Progenitor cell of endocrine pancreas (in vitro differentiated cells): ENCODE measurements around the gene DDHD1. TPM values are rescaled to one million over a fixed set of nuclear protein-coding genes. Genes with fewer than 3 reads are reported as not detected.

Source experiments
- DNase-seq: peaks from one replicate; pipeline ENCODE4 v3.0.0; 2021; ENCODE audit warnings: low spot score; ENCODE audit not compliant: unreplicated experiment
- H3K27ac Mint-ChIP-seq: 2 replicates; pipeline ENCODE4 v1.8.0; 2021; ENCODE audit warnings: mild to moderate bottlenecking, moderate library complexity, mixed read lengths
- H3K27me3 Mint-ChIP-seq: 2 replicates; pipeline ENCODE4 v1.8.0; 2021; ENCODE audit warnings: mixed read lengths
- H3K36me3 Mint-ChIP-seq: 2 replicates; pipeline ENCODE4 v1.8.0; 2022; ENCODE audit warnings: mixed read lengths; ENCODE audit not compliant: insufficient read depth
- H3K4me1 Mint-ChIP-seq: 2 replicates; pipeline ENCODE4 v1.8.0; 2021; ENCODE audit warnings: low read depth, mixed read lengths
- H3K4me3 Mint-ChIP-seq: 2 replicates; pipeline ENCODE4 v1.8.0; 2021; ENCODE audit warnings: low read depth, mild to moderate bottlenecking, moderate library complexity, mixed read lengths
- H3K9me3 Mint-ChIP-seq: 2 replicates; pipeline ENCODE4 v1.8.0; 2021; ENCODE audit warnings: low read depth, mixed read lengths
- total RNA-seq: library from RNA; stranded (reverse); gene quantifications from 2 replicates; pipeline ENCODE4 v1.2.1, GENCODE V29; 2021
- TF ChIP-seq, protein P1 (sequence below): fragments of 200-600 bp; sonication (generic); IDR thresholded peaks from one replicate; pipeline ENCODE4 v1.5.0; 2021; ENCODE audit warnings: antibody characterized with exemption, mild to moderate bottlenecking; ENCODE audit not compliant: unreplicated experiment

DDHD1 gene
- total RNA-seq, 1 donor from 2014 or later, result 23.0 TPM

DNA sequence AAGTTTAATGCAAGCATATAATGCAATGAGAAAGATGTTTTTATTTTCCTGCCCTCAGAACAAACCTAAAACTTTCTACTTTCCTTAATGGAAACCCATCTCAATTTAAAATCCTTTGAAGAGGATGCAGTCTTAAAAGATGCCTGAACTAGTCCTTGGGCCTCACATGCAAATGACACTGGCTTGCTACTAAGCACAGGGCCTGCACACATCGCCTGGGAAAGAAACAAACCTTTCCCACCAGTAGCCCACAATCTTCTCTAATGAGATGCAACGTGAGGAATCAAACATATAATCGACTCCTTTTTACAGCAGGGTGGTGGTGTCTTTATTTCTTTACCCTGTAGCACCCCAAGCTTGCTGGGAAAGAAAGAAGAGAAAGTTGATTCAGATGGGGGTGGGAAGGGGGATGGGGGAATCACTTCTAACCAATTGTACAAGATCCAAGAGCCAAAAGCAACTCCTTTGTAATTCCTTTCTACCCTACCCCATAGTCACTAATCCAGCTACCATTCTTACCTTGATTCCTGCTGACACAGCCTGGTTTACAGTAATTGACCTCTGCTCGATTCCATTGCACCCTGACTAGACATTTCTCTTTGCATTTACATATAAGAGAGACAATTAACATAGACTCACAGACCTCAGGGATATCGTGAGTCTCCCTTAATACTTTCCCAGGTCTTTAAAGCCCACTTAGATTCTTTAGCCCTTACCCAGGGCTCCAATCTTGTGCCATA lies 132.8 kb downstream of the DDHD1 start:
- no peaks in the 10 kb centered on the region for H3K9me3 Mint-ChIP-seq
- no peak for DNase-seq
- no peaks in the 10 kb centered on the region for H3K27me3 Mint-ChIP-seq
- H3K4me3 Mint-ChIP-seq, result no peak overlapping the region
- H3K27ac Mint-ChIP-seq, result no peak overlapping the region
- H3K4me1 Mint-ChIP-seq, result no peaks in the 10 kb centered on the region
- no peaks in the 10 kb centered on the region for H3K36me3 Mint-ChIP-seq
- TF ChIP-seq, protein P1, sequence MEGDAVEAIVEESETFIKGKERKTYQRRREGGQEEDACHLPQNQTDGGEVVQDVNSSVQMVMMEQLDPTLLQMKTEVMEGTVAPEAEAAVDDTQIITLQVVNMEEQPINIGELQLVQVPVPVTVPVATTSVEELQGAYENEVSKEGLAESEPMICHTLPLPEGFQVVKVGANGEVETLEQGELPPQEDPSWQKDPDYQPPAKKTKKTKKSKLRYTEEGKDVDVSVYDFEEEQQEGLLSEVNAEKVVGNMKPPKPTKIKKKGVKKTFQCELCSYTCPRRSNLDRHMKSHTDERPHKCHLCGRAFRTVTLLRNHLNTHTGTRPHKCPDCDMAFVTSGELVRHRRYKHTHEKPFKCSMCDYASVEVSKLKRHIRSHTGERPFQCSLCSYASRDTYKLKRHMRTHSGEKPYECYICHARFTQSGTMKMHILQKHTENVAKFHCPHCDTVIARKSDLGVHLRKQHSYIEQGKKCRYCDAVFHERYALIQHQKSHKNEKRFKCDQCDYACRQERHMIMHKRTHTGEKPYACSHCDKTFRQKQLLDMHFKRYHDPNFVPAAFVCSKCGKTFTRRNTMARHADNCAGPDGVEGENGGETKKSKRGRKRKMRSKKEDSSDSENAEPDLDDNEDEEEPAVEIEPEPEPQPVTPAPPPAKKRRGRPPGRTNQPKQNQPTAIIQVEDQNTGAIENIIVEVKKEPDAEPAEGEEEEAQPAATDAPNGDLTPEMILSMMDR, result no peak

DNA sequence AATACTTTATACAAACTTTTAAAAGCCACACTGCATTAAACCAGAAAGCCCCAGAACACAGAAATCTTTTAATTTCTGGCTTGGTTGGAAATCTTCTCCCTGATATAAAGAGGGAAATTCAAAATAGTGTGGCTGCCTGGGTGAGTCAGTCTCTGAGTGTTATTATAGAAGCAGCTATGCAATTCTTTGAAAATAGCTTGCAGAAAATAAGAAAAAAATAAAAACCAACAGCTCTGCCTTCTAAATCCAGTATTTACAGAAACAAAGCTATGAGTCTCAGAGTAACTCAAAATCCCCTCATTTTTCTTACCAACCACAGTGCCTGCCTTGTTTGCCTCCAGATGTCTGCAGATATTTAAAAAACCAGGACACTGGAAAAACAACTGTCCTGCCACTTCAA lies 133.7 kb downstream of the DDHD1 start:
- DNase-seq, result no peak
- Mint-ChIP-seq H3K4me1 (no peaks in the 10 kb centered on the region), H3K36me3 (no peaks in the 10 kb centered on the region), H3K27me3 (no peaks in the 10 kb centered on the region), H3K9me3 (no peaks in the 10 kb centered on the region), H3K4me3 (no peak overlapping the region), H3K27ac (no peak overlapping the region)
- TF ChIP-seq, protein P1, result no peak

DNA sequence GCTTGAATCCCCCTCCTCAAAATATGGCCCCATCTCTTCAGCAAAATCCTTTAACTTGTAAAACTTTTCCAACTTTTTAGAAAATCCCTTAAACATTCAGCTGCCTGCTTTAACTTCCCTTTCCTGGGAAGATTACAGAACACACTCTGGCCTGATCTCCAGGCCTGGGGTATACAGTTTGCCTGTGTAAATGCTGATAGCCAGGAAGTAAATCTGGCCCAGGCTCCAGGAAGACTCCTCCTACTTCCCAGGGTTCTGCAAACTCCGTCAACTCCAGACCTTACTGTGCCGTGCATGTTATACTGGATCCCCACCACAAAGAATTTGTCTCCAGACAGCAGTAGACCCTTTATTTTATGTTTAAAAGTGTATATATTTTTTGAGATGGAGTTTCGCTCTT lies 135.3 kb downstream of the DDHD1 start:
- Mint-ChIP-seq H3K36me3 (no peaks in the 10 kb centered on the region), H3K27ac (peak overlapping the region; percentile 67)
- TF ChIP-seq, protein P1, result no peak

DNA sequence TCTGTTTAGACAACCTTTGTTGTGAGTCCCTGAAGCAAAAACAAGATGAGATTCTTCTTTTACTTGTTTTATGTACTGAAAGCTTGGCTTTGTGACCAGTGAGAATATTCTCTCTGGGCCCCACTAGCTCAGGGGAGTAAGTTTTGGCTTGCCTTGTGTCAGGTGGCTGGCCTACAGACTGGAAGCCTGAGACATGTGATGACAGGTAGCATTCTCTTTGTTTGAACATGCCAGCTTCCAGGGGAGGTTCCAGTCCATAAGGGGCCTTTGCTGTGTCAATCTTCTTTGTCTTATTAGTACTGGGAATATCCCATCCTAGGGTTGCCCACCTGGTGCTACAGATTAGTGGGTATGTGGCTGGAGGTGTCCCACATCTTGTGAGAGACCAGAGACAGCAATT lies 136.2 kb downstream of the DDHD1 start:
- Mint-ChIP-seq H3K27me3 (no peaks in the 10 kb centered on the region), H3K36me3 (no peaks in the 10 kb centered on the region), H3K4me3 (no peak overlapping the region), H3K9me3 (no peaks in the 10 kb centered on the region), H3K4me1 (no peaks in the 10 kb centered on the region), H3K27ac (no peak overlapping the region)
- TF ChIP-seq, protein P1, result no peak
- no peak for DNase-seq

More for the DNA sequence above, 135.3 kb downstream of the DDHD1 start:
- H3K9me3 Mint-ChIP-seq, result no peaks in the 10 kb centered on the region
- no peak for DNase-seq
- no peak overlapping the region for H3K4me3 Mint-ChIP-seq
- no peaks in the 10 kb centered on the region for H3K4me1 Mint-ChIP-seq
- H3K27me3 Mint-ChIP-seq, result no peaks in the 10 kb centered on the region

DNA sequence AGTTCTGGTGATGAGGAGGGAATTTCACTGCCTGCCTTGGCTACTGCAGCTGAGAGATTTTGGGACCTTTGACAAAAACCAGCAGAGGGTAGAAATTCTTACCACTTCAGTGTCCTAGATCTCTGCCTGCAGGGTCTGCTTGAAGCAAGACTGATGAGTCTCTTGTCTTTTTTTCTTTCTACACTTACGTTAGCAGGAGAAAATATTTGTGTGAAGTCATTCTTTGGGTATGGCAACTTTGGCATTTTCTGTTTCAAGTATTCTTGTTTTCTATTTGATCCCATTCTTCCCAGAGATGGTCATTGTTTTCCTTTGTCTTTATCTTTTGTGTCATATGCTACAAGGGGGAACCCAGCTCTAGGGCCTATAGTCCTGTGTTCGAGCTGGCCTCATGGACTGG lies 136.6 kb downstream of the DDHD1 start:
- H3K27me3 Mint-ChIP-seq, result no peaks in the 10 kb centered on the region
- no peaks in the 10 kb centered on the region for H3K36me3 Mint-ChIP-seq
- no peak overlapping the region for H3K4me3 Mint-ChIP-seq
- H3K9me3 Mint-ChIP-seq, result no peaks in the 10 kb centered on the region
- no peak overlapping the region for H3K27ac Mint-ChIP-seq
- no peaks in the 10 kb centered on the region for H3K4me1 Mint-ChIP-seq
- TF ChIP-seq, protein P1, result no peak
- DNase-seq, result no peak
